Umbilical cord (tissue), 2 donors: Measurements from ENCODE around the gene PNPT1. TPM values are rescaled to one million over a fixed set of nuclear protein-coding genes. Genes with fewer than 3 reads are reported as not detected.
A peak's percentile ranks its signal among the peaks of the same experiment; 100 is the strongest.

Experiments used
- DNase-seq: peaks from one replicate; pipeline ENCODE4 v3.0.0-alpha.2; 2015; ENCODE audit warnings: low spot score
- total RNA-seq: library from RNA; depleted of rRNA; stranded (reverse); fragments of >200 nt; gene quantifications from one replicate; pipeline ENCODE4 v1.2.3, GENCODE V29; 2014; ENCODE audit warnings: low replicate concordance; ENCODE audit not compliant: insufficient read depth

Gene PNPT1
- total RNA-seq, 1 donor from 2014 or later: 61.9 TPM

DNA sequence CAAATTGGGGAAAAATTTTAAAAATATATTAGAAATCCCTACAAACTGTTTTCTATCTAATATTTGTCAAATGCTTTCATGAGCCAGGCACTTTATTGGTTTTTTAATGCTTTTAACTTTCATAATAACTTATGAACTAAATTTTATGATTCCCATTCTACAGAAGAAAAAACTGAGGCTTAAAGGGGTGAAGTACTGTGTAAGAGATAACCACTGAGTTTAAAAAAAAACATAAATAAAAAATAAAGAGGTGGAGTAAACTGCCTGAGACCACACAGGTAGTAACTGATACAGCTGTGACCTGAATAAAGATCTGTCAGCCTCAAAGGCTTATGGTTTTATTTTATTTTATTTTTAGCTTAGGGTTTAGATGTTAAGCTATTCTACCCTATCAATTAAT, 24.7 kb downstream of the PNPT1 start:
- no peak for DNase-seq

DNA sequence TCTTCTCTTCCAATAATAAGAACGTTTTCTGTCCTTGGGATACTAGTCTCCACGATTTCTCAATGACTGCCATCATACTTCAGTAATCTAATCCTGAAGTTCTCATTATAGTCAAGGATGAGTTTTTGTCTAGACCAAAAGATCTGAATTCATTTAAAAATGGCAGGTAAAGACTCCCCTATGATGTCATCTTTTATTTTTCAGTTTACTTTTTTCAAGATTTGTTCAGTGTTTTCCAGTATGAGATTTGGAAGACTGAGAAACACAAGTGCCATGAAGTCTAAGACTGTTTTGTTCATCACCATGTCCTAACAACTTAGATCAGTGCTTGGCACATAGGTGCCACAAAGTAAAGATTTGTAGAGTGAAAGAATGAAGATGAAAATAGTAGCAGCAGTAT, 40.4 kb downstream of the PNPT1 start:
- DNase-seq: no peak

DNA sequence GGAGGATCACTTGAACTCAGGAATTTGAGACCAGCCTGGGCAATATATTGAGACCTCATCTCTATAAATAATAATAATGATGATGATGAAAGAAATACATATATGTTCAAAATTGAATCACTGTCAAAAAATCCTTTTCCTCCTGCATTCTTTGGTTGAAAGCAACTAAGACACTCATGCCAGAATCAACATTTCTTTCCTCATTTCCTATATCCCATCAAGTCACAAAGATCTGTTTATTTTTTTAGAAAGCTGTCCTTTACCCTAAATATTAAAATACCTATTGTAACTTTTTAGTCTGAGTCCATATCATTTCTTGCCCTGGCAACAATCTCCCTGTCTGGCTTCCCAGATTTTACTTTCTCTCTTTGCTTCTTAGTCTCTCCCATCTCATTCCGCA, 44.4 kb downstream of the PNPT1 start:
- DNase-seq: no peak

DNA sequence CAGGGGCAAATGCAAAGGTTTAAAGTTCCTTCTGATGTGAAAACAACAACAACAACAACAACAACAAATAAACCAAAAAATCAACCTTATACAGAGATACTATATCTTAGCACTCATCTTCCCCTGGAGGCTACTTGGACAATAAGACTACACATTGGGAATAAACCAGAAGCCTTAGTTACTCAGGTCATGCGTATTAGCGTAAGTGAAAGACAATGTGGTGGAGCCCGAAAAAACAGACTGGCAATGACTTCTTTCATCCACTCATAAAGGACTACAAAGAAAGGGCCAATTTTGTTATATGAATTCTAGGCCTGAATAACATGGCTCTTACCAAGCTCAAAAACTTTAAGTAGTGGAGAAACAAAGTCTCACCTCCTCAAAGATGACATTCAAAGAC, 56.8 kb downstream of the PNPT1 start:
- DNase-seq: no peak

DNA sequence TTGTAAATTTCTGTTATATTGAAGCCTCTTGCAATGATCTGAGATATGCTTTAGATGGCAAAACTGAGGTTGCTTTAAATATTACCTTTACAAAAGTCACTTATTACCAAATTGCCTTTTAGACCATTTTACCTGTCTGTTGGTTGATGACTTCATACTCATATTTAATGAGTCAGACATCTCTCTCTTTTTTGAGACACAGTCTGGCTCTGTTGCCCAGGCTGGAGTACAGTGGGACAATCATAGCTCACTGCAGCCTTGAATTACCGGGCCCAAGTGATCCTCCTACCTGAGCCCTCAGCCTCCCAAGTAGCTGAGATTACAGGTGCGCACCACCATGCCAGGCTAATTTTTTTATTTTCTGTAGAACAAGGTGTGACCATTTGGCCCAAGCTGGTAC, 64.7 kb downstream of the PNPT1 start:
- DNase-seq: no peak

DNA sequence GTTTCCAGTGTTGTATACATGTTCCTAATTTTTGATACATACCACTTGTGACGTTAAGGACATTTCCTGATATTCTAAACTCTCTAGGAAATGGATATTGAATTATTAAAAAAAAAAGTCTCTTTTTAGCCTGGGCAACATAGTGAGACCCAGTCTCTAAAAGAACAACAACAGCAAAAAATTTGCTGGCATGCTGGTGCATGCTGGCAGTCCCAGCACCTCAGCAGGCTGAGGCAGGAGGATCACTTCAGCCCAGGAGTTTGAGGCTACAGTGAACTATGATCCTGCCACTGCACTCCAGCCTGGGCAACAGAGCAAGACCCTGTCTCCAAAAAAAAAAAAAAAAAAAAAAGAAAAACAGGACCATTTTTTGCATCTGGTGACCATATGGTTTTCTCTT, 65.7 kb downstream of the PNPT1 start:
- no peak for DNase-seq

DNA sequence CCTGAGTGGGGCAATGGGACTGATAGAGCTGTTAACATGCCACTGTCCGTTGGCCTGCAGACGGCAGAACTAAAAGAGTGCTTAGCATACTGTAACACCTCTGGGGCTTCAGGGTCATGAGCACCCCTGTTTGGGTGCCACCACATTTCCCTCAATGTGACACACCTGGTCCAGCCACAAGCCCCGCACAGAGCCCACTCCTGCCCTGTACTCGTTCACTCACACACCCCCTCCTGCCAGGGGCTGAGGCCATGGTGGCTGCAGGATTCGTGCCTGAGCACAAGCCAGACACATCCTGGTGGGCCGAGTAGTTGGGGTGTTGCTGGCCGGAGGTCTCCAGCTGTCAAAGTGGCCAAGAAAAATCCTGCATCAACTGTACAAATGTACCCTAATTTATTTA, 71.8 kb downstream of the PNPT1 start:
- DNase-seq: no peak

DNA sequence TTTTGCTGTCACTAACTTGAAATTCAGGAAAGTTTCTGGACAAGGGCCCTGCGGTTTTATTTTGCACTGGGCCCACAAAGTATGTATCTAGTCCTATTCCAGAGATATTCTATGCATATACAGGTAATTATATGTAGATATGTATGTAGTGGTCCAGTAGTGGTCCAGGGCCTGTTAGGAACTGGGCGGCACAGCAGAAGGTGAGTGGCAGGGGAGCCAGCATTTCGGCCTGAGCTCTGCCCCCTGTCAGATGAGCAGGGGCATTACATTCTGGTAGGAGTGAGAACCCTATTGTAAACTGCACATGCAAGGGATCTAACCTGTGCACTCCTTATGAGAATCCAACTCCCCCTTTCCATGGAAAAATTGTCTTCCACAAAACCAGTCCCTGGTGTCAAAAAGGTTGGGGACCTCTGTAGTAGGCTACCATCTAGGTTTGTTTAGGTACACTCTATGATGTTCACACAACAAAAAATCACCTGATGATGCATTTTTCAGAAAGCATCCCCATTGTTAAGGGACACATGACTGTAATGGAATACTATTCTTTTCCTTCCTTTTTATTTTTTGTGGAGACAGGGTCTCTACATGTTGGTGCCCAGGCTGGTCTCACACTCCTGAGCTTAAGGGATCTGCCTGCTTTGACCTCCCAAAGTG, 73.4 kb downstream of the PNPT1 start:
- no peak for DNase-seq

DNA sequence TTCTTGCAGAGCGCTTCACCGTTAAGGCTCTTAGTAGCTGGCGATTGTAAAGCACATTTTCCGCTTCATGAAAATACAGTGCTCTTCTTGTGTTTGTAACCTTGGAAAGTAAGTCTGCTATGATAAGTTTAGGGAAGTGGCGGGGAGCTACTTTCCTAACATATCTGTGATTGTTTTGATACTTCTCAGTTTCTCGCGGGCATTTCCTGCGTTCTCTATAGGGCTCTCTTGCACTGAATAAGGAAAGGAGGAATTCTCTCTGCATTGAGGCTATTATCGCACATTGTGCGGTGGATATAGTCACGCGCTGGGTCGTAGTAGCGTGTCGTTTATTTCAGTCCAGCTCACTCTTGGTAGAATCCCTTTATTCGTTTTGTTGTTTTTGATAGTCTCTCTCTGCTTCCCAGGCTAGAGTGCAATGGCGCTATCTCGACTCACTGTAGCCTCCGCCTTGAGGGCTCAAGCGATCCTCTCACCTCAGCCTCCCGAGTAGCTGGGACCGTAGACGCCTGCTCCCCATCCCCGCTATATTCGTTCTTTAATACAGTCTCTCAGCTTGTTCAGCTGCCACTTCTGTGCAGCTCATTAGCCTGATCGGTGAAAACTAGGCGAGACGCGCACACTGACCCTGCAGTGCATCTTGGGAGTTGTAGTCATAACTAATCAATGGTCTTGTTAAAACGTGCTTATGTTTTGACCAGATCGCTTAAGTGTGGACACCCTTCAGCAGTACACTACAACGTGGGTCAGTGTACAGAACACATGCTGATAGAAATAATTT, 75.2 kb downstream of the PNPT1 start:
- peak; percentile 67 for DNase-seq

DNA sequence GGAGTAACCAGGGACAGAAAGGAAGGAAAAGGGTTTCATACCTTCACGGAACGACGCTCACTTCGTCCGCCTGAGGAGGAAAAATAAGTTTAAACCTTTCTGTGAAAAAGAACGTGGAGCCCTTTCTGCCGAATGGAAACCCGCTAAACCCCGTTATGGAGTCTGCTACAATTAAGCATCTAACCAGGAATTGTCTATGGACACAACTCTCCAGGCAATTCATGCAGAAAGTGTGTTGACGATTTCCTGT, 75.7 kb downstream of the PNPT1 start:
- DNase-seq: no peak

DNA sequence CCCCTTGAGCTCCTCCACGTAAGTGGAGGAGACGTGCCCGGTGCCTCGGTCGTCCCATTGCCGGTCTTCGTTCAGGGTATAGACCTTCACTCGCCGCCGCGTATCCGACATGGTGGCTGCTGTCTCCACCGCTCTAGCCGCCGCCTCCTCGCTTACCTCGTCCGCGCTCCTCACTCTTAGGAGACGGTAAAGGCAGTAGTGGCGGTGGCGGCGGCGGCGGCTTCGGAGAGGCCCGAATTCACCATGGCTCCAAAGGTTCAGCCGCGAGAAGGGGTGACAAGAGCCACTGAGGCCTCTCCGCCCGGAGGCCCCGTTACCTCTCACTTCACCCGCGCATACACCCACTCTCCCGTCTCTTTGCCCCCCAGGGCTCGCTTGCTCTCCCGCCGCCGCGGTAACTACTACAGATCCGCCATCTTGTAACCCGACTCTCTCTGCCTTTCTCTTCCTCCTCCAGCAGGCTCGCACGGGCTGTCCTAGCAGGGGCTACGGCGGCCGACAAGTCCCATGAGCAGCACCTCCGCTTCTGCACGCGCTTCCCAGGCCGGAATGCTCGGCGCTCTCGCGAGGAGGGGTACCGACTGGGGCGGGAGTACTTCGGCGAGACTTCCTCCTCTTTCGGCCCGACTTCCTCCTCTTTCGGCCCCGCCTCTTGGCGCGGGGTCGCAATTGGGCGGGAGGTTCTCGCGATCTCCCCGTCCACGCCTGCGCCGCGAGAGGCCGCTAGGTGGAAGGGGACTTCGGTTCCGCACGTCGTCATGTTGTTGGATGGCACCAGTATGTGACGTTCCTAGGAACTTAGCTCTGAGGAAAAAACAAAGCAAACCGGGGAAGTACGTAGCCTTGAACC, 76.2 kb downstream of the PNPT1 start, which contains the start of gene PPP4R3B:
Gene PPP4R3B (minus strand): TSS at position 448 of the 850 bp plus-strand sequence. CDS start 337 bp downstream, at position 111.
- peak; percentile 100 for DNase-seq

DNA sequence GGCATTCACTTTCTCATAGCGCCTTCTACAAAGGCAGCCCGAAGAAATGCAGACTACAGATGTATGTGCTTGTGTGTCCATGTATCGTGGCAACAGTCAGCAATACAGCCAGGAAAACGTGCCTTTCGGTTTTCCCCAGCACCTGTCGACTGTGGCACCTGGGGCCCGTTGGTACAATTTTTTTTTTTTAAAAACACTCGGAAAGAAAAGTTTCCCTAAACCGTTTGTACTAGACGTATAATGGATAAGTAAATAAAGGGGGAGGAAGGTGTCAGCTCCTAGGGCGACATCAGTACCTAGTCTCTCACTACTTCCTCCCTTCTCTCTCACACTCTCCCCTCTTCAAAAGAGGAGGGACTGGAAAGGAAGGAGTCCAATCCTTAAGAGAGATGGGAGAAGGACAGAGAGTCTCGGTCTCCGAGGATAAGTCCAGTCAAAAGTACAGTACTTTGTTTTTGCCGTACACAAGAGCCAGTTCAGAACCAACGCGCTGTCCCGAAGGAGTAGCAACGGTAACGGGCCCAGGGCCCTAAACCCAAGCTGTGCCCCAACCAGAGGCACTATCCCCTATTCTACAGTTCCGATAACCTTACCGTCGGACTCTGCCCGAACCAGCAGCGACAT, 77.0 kb downstream of the PNPT1 start:
- DNase-seq: peak; percentile 61

DNA sequence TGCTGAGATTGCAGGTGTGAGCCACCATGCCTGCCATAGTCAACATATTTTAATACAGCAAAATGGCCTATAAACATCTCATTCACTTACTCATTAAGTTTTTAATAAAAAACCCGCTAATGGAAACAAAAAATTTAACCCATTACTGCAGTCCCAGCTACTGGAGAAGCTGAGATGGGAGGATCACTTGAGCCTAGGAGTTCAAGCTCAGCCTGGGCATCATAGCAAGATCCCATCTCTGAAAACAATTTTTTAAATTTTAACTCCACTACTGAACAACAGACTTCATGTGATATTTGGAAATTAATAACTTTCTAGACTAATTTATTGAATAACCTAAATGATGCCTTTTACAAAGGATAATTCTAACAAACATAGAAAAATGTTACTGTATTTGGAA, 81.6 kb downstream of the PNPT1 start:
- no peak for DNase-seq

DNA sequence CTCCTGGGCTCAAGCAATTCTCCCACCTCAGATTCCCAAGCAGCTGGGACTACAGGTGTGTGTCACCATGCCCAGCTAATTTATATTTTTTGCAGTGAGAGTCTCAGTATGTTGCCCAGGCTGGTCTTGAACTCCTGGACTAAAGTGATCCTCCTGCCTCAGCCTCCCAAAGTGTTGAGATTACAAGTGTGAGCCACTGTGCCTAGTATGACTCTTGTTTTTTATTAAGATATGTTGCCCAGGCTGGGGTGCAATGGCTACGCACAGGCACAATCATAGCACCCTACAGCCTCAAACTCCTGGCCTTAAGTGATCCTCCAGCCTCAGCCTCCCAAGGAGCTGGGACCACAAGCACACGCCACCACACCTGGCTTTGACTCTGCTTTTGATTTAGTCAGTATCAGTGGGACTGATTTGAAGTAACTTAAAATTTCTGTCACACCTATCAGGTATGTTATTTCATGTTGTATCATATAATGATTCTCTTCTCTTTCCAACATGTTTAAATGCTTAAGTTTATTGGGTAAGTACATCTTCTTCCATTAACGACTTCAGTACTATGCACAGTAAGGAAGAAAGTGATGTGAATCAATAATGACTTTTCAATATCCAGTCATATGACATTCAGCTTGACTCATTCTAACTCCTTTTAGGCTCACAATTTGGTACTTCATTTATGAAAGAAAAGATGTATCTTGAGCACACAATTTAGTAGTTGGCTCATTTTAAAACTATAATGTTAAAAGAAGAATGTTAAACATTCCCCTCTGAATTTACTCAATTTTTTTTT, 82.5 kb downstream of the PNPT1 start:
- no peak for DNase-seq

DNA sequence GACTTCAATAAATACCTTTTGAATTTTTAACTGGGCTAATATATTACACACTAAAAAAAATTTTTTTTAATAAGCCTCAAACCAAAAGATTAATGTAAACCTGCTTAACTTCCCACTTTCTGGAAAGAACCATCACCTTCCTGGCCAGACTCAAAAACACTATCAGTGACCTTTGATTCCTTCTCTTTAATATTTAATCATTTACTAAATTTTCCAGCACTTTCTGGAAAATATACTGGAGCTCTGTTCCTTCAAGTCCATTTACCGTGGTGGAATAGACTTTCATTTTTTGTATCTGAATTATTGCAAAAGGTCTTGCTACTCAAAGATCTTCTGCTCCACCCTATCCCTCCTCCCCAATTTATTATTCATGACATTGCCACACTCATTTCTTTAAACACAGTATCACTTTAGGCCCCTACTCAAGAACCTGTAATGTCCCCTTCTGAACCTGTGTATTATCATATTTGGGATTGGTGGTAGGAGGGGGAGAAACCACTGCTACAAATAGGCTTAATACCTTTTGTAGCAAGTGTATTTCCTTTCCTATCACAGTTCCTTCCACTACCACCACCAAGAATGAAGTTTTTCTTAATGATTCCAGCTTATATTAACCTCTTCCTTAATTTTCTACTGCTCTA, 83.6 kb downstream of the PNPT1 start:
- no peak for DNase-seq

DNA sequence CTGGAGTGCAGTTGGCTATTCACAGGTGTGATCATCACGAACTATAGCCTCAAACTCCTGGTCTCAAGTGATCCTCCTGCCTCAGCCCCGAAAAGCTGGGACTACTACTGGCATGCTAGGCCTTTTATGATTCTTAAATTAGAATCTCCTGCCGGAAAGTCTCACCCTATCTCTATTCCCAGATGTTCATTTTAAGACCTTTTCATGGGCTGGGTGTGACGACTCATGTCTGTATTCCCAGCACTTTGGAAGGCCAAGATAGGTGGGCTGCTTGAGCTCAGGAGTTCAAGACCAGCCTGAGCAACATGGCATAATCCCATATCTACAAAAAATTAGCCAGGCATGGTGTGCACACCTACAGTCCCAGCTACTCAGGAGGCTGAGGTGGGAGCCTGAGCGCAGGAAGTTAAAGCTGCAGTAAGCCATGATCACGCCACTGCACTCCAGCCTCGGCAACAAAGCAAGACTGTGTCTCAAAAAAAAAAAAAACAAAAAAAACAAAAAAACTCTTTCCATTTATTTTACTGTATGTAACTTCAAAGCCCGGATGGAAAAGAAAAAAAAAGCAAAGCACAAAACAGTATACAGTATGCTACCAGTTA, 84.3 kb downstream of the PNPT1 start:
- no peak for DNase-seq

DNA sequence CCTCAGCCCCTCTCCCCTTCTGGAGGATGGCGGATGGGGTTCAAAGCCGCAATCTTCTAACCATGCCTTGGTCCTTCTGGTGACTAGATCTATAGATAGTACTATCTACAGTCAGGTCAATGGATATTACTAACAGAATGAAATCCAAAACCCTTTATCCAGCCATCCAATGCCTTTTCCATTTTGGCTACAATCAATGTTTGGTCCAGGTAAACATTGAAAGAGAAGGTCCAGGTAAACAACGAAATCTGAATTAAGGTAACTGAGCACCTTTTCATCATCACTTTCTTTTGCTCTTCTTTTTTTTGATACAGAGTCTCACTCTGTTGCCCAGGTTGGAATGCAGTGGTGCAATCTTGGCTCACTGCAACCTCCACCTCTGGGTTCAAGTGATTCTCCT, 85.9 kb downstream of the PNPT1 start:
- no peak for DNase-seq

DNA sequence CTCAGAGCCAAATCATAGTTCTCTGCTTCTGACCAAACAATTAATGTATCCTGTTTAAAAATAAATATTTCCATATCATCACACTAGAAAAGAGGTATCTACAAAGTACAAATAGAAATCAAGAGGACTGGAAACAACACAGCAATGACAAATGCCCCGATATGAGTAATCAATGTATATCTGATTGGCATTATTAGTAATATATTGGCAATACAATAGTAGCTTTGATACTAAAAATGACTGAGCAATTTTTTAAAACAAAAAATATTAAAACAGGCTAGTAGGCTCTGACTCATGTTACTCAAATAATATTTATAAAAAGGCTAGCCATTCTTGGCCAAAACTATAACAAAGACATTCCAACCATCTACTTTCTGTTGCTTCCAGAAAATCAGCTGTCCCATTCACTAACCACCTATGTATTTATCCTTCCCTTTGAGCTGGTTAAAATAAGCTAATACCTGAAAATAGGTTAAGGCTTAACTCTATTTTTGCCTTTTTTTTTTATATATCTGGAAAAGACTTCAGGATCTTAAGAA, 89.5 kb downstream of the PNPT1 start:
- DNase-seq: no peak

DNA sequence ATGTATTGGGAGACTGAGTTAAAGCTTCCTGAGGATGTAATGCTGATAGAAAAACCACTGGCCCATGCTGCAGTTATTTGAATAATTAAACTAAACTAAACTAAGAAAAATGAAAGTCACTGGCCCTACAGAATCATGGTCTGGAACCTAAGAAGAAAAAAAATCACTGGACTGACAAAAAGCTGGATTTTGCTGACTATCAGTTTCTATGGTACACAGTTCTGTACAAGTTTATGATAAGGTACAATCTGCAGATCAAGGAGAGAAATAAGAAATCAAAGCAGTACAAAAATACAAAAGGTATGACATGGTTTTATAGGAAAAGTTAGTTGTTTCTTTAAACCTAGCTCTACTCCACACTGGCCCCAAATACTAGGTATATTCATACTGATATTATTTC, 91.8 kb downstream of the PNPT1 start:
- DNase-seq: no peak
